ENCODE data around the gene JTB. TPM values are rescaled to one million over a fixed set of nuclear protein-coding genes. Genes with fewer than 3 reads are reported as not detected.

Gene JTB
- total RNA-seq, 4 donors from 2014 or later = 88.8 to 303 (median 280) TPM

GRCh38 chr1:153987621-153988020 lies 10.1 kb upstream of the JTB start:
- H3K36me3 ChIP-seq = peaks cover 0 to 10% (median 1%) of the 10 kb centered on the region in 4 donors
- TF ChIP-seq EP300 (IDR thresholded peaks at IDR 0.05; ENCODE audit: low read depth) (no peak), POLR2A (IDR thresholded peaks at IDR 0.05) (no peak), POLR2AphosphoS5 (IDR thresholded peaks at IDR 0.05) (no peak), CTCF (IDR thresholded peaks at IDR 0.05) (no peak)
- in situ Hi-C loops (cut with MboI; ENCODE audit: low pct_ligation_motif_present in 1 of 4, low pct_unique_long_range_greater_than_20kb in 1 of 4, low sequenced_read_pairs in 3 of 4) (loop anchor here (10.0 to 25.0 kb wide), 7 partner anchors 173 to 475 kb away; partner anchors contain the start of genes ILF2 (in 2 of the 4), NPR1 (in 2 of the 4), S100A3 (in 1 of the 4) and S100A4 (in 1 of the 4)), intact Hi-C loops (cut with DNase I; ENCODE audit: low total_unique reads) (loop anchor here (10.0 kb wide), 1 partner anchor 313 kb away; the partner anchor contains the start of genes ILF2 and NPR1)
- H3K27ac ChIP-seq = peak overlapping the region; percentile 86 to 96 (median 86)
- no peak overlapping the region for H3K4me3 ChIP-seq
- peaks cover 5 to 48% (median 26%) of the 10 kb centered on the region in 4 donors for H3K4me1 ChIP-seq
- no peaks in the 10 kb centered on the region for H3K9me3 ChIP-seq
- DNase-seq = no peak
- no peaks in the 10 kb centered on the region for H3K27me3 ChIP-seq
- 83 to 87% methylated on average over 8 of the region's 8 CpGs for WGBS, 2 donors (ENCODE audit: low coverage in 1 of 2)

- intact Hi-C loops (cut with DNase I; ENCODE audit: low total_unique reads) = loop anchor here (2.0 to 10.0 kb wide), 2 partner anchors 189 to 311 kb away; partner anchors contain the start of genes ILF2 and NPR1
- 4 to 5% methylated on average over 13 to 28 of the region's 32 CpGs for WGBS, 2 donors (ENCODE audit: low coverage in 1 of 2)
- Histone ChIP-seq H3K27ac (peak within 1 kb of the TSS; percentile 86 to 96 (median 86)), H3K4me1 (peaks cover 0 to 33% (median 14%) of the 10 kb centered on the region in 4 donors), H3K36me3 (no peaks in the 10 kb centered on the region), H3K27me3 (no peaks in the 10 kb centered on the region), H3K9me3 (no peaks in the 10 kb centered on the region), H3K4me3 (peak within 1 kb of the TSS; percentile 17 to 67 (median 60))
- in situ Hi-C loops (cut with MboI; ENCODE audit: low pct_ligation_motif_present in 1 of 4, low pct_unique_long_range_greater_than_20kb in 1 of 4, low sequenced_read_pairs in 3 of 4) = loop anchor here (10.0 to 25.0 kb wide), 7 partner anchors 171 to 474 kb away; partner anchors contain the start of genes ILF2 (in 2 of the 4), NPR1 (in 2 of the 4), S100A3 (in 1 of the 4) and S100A4 (in 1 of the 4)
- no peak for TF ChIP-seq CTCF (IDR thresholded peaks at IDR 0.05)
- peak; percentile 81 to 86 (median 83) for TF ChIP-seq POLR2AphosphoS5 (IDR thresholded peaks at IDR 0.05)
- TF ChIP-seq POLR2A (IDR thresholded peaks at IDR 0.05) = peak; percentile 48
- peak; percentile 89 for DNase-seq
These were observed 8.7 kb upstream of the JTB start, which contains the start of gene RAB13 for GRCh38 chr1:153985941-153986761. Gene RAB13, minus strand, starts transcription at chr1:153986339. Its CDS starts 103 bp downstream, at chr1:153986236.

GRCh38 chr1:153985341-153985912 lies 8.0 kb upstream of the JTB start:
- Histone ChIP-seq H3K4me1 (peaks cover 0 to 33% (median 14%) of the 10 kb centered on the region in 4 donors), H3K27ac (peak overlapping the region; percentile 86 to 96 (median 86)), H3K9me3 (no peaks in the 10 kb centered on the region), H3K36me3 (no peaks in the 10 kb centered on the region), H3K4me3 (peak overlapping the region; percentile 17 to 67 (median 60)), H3K27me3 (no peaks in the 10 kb centered on the region)
- intact Hi-C loops (cut with DNase I; ENCODE audit: low total_unique reads) (loop anchor here (2.0 to 10.0 kb wide), 2 partner anchors 189 to 311 kb away; partner anchors contain the start of genes ILF2 and NPR1), in situ Hi-C loops (cut with MboI; ENCODE audit: low pct_ligation_motif_present in 1 of 4, low pct_unique_long_range_greater_than_20kb in 1 of 4, low sequenced_read_pairs in 3 of 4) (loop anchor here (10.0 to 25.0 kb wide), 7 partner anchors 171 to 473 kb away; partner anchors contain the start of genes ILF2 (in 2 of the 4), NPR1 (in 2 of the 4), S100A3 (in 1 of the 4) and S100A4 (in 1 of the 4))
- WGBS, 2 donors (ENCODE audit: low coverage in 1 of 2) = 27 to 36% methylated on average over 5 to 7 of the region's 7 CpGs
- peak; percentile 4 for TF ChIP-seq POLR2A (IDR thresholded peaks at IDR 0.05)
- TF ChIP-seq CTCF (IDR thresholded peaks at IDR 0.05) = no peak
- TF ChIP-seq POLR2AphosphoS5 (IDR thresholded peaks at IDR 0.05) = peak in 1 of 3 donors; percentile 32
- peak; percentile 36 for DNase-seq

Measured in transverse colon (tissue), 4 donors.